ENCODE measurements around the gene B3GALT4. TPM values are rescaled to one million over a fixed set of nuclear protein-coding genes. Genes with fewer than 3 reads are reported as not detected.
A peak's percentile ranks its signal among the peaks of the same experiment; 100 is the strongest.

B3GALT4 gene
- total RNA-seq, 1 experiment from 2014 or later, result 1.9 TPM

- H3K9ac ChIP-seq (ENCODE audit: low read length), result peak overlapping the region; percentile 84
- BruUV-seq (replicated peaks), result TSS peak; percentile 17
Observed at GRCh38 chr6:33296797-33297405, 20.0 kb downstream of the B3GALT4 start.

GRCh38 chr6:33297406-33297955 lies 20.6 kb downstream of the B3GALT4 start:
- H3K9ac ChIP-seq (ENCODE audit: low read length), result peak overlapping the region; percentile 84
- intact Hi-C loops (cut with micrococcal nuclease), result loop anchor here (5.0 kb wide), 2 partner anchors 115 to 130 kb away; partner anchors contain the start of gene PHF1
- H3K4me1 ChIP-seq (ENCODE audit: control insufficient read depth in 1 of 2, insufficient read depth in 2 of 2, low read length in 2 of 2), result peaks cover 6 to 26% of the 10 kb centered on the region in 2 experiments; a peak in 3 of 4 replicates
- H3K9me2 ChIP-seq (ENCODE audit: insufficient read depth), result no peaks in the 10 kb centered on the region
- peaks cover 0 to 7% of the 10 kb centered on the region in 2 experiments; a peak in 2 of 4 replicates for H3K36me3 ChIP-seq (ENCODE audit: control insufficient read depth in 1 of 2, insufficient read depth in 2 of 2, low read length in 2 of 2)
- H3K4me3 ChIP-seq (replicated peaks in 1 of 2; ENCODE audit: low read depth in 1 of 2, low read length in 2 of 2), result peak overlapping the region; percentile 76 to 85
- no peaks in the 10 kb centered on the region for H3K9me3 ChIP-seq (ENCODE audit: control insufficient read depth in 1 of 2, insufficient read depth in 1 of 2, low read depth in 1 of 2, low read length in 2 of 2)
- no peaks in the 10 kb centered on the region for H4K20me1 ChIP-seq (ENCODE audit: insufficient read depth)
- no peak overlapping the region for H2AFZ ChIP-seq (ENCODE audit: low read depth, low read length, poor library complexity, severe bottlenecking)
- BruUV-seq (replicated peaks), result no TSS peak
- H3K4me2 ChIP-seq (ENCODE audit: low read length), result peak overlapping the region; percentile 100
- ChIA-PET CTCF (interaction anchor here (0.9 to 1.6 kb wide), 4 partner anchors 8 to 93 kb away, joined by 3 to 6 read pairs (median 4); partner anchors contain the start of genes B3GALT4, HSD17B8, PFDN6 and WDR46), RAD21 (ENCODE audit: low non-redundant PET in 1 of 2, low total read pairs in 2 of 2, uncharacterized antibody in 2 of 2, unreplicated experiment in 2 of 2) (no interaction called here), POLR2A (interaction anchor here (1.0 to 1.6 kb wide), 4 partner anchors 8 to 20 kb away, joined by 4 to 11 read pairs (median 8); partner anchors contain the start of genes B3GALT4, PFDN6, WDR46 and ZBTB22)
- ATAC-seq, result peak; percentile 59
- DNase-seq (ENCODE audit: low read depth, low spot score), result no peak
- no peaks in the 10 kb centered on the region for H3K27me3 ChIP-seq (ENCODE audit: insufficient read depth, low read length)
- H3K27ac ChIP-seq (ENCODE audit: low read depth, low read length), result peak overlapping the region; percentile 96
- peaks cover 21% of the 10 kb centered on the region for H3K79me2 ChIP-seq (ENCODE audit: insufficient read depth, low read length)
- TF ChIP-seq REST (IDR thresholded peaks at IDR 0.05; ENCODE audit: low read depth), result no peak
- TF ChIP-seq EZH2phosphoT487 (IDR thresholded peaks at IDR 0.05; ENCODE audit: borderline replicate concordance), result no peak
- no peak; the same call in 1 of the 2 replicates for TF ChIP-seq POLR2AphosphoS5 (IDR thresholded peaks at IDR 0.05; ENCODE audit: low read depth, low read length)
- no peak for TF ChIP-seq YY1 (IDR thresholded peaks at IDR 0.05; ENCODE audit: extremely low read depth, insufficient replicate concordance, low read depth, low read length)
- TF ChIP-seq TCF7L2 (IDR thresholded peaks at IDR 0.05; ENCODE audit: borderline replicate concordance, extremely low read depth, insufficient read depth, insufficient read length), result no peak
- TF ChIP-seq ZFX (IDR thresholded peaks at IDR 0.05), result 0 out of 2 replicates have a peak, but pooled peaks have one; percentile 30

More at GRCh38 chr6:33296797-33297405, 20.0 kb downstream of the B3GALT4 start:
- no peaks in the 10 kb centered on the region for H4K20me1 ChIP-seq (ENCODE audit: insufficient read depth)
- CTCF ChIA-PET, result interaction anchor here (1.6 kb wide), 2 partner anchors 8 to 20 kb away, joined by 5 to 6 read pairs; partner anchors contain the start of genes B3GALT4, PFDN6 and WDR46
- peak overlapping the region; percentile 96 for H3K27ac ChIP-seq (ENCODE audit: low read depth, low read length)
- H3K27me3 ChIP-seq (ENCODE audit: insufficient read depth, low read length), result no peaks in the 10 kb centered on the region
- peaks cover 1 to 8% of the 10 kb centered on the region in 2 experiments; a peak in 3 of 4 replicates for H3K36me3 ChIP-seq (ENCODE audit: control insufficient read depth in 1 of 2, insufficient read depth in 2 of 2, low read length in 2 of 2)
- H3K4me1 ChIP-seq (ENCODE audit: control insufficient read depth in 1 of 2, insufficient read depth in 2 of 2, low read length in 2 of 2), result peaks cover 6 to 26% of the 10 kb centered on the region in 2 experiments; a peak in 3 of 4 replicates
- H3K4me2 ChIP-seq (ENCODE audit: low read length), result peak overlapping the region; percentile 100
- no peaks in the 10 kb centered on the region for H3K9me2 ChIP-seq (ENCODE audit: insufficient read depth)
- POLR2A ChIA-PET, result interaction anchor here (1.3 to 1.6 kb wide), 3 partner anchors 8 to 21 kb away, joined by 4 to 11 read pairs (median 9); partner anchors contain the start of genes B3GALT4, PFDN6, WDR46 and ZBTB22
- no peaks in the 10 kb centered on the region for H3K9me3 ChIP-seq (ENCODE audit: control insufficient read depth in 1 of 2, insufficient read depth in 1 of 2, low read depth in 1 of 2, low read length in 2 of 2)
- RAD21 ChIA-PET (ENCODE audit: low non-redundant PET in 1 of 2, low total read pairs in 2 of 2, uncharacterized antibody in 2 of 2, unreplicated experiment in 2 of 2), result no interaction called here
- peak overlapping the region; percentile 76 to 85 for H3K4me3 ChIP-seq (replicated peaks in 1 of 2; ENCODE audit: low read depth in 1 of 2, low read length in 2 of 2)
- H3K79me2 ChIP-seq (ENCODE audit: insufficient read depth, low read length), result peaks cover 23% of the 10 kb centered on the region
- TF ChIP-seq SP1 (IDR thresholded peaks at IDR 0.05; ENCODE audit: low read depth), result no peak
- no peak for TF ChIP-seq YY1 (IDR thresholded peaks at IDR 0.05; ENCODE audit: extremely low read depth, insufficient replicate concordance, low read depth, low read length)
- TF ChIP-seq JUND (IDR thresholded peaks at IDR 0.05), result no peak
- no peak for TF ChIP-seq SRF (IDR thresholded peaks at IDR 0.05; ENCODE audit: low read depth)
- TF ChIP-seq TCF7L2 (IDR thresholded peaks at IDR 0.05; ENCODE audit: borderline replicate concordance, extremely low read depth, insufficient read depth, insufficient read length), result no peak
- no peak for TF ChIP-seq ZNF274 (IDR thresholded peaks at IDR 0.05; ENCODE audit: low read depth, low read length)
- TF ChIP-seq EGR1 (IDR thresholded peaks at IDR 0.05; ENCODE audit: low read depth), result no peak
- TF ChIP-seq ELF1 (IDR thresholded peaks at IDR 0.05; ENCODE audit: borderline replicate concordance, low read depth), result no peak
- no peak for TF ChIP-seq EZH2phosphoT487 (IDR thresholded peaks at IDR 0.05; ENCODE audit: borderline replicate concordance)
- TF ChIP-seq EZH2 (IDR thresholded peaks at IDR 0.05), result no peak
- no peak for TF ChIP-seq POLR2AphosphoS5 (IDR thresholded peaks at IDR 0.05; ENCODE audit: low read depth, low read length)
- TF ChIP-seq CBX3 (IDR thresholded peaks at IDR 0.05; ENCODE audit: low read depth), result no peak
- DNase-seq (ENCODE audit: low read depth, low spot score) (no peak), ATAC-seq (no peak)
- H2AFZ ChIP-seq (ENCODE audit: low read depth, low read length, poor library complexity, severe bottlenecking), result no peak overlapping the region
- intact Hi-C loops (cut with micrococcal nuclease), result loop anchor here (5.0 kb wide), 2 partner anchors 115 to 130 kb away; partner anchors contain the start of gene PHF1

All from HCT116 (cell line).